KMS-11 (cell line): ENCODE data around the gene HIBADH.

Experiments
- H2AFZ ChIP-seq: fragments of 200-600 bp; sonication (generic); 2 replicates; pipeline ENCODE4 v1.6.1; 2016; ENCODE audit warnings: antibody characterized with exemption, mixed run types, low read depth
- H3K27ac ChIP-seq: fragments of 200-600 bp; sonication (generic); 2 replicates; pipeline ENCODE4 v1.6.1; 2016; ENCODE audit warnings: mild to moderate bottlenecking, mixed run types
- H3K27me3 ChIP-seq: fragments of 200-600 bp; sonication (generic); 2 replicates; pipeline ENCODE4 v1.6.1; 2017; ENCODE audit warnings: mild to moderate bottlenecking, low read depth, mixed run types, moderate library complexity; ENCODE audit not compliant: insufficient read depth
- H3K36me3 ChIP-seq: fragments of 200-600 bp; sonication (generic); 2 replicates; pipeline ENCODE4 v1.6.1; 2017; ENCODE audit warnings: mild to moderate bottlenecking, mixed run types; ENCODE audit not compliant: insufficient read depth
- H3K4me1 ChIP-seq: fragments of 200-600 bp; sonication (generic); 2 replicates; pipeline ENCODE4 v1.6.1; 2016; ENCODE audit warnings: mild to moderate bottlenecking, low read depth, mixed run types; ENCODE audit not compliant: poor library complexity, severe bottlenecking
- H3K4me2 ChIP-seq: fragments of 200-600 bp; sonication (generic); 2 replicates; pipeline ENCODE4 v1.7.0; 2016; ENCODE audit warnings: mild to moderate bottlenecking, mixed run types
- H3K4me3 ChIP-seq: fragments of 200-600 bp; sonication (generic); IDR thresholded peaks from 2 replicates; pipeline ENCODE4 v1.6.1; 2017; ENCODE audit warnings: low read depth, low read length, mixed read lengths; ENCODE audit not compliant: insufficient read depth
- H3K79me2 ChIP-seq: fragments of 200-600 bp; sonication (generic); 2 replicates; pipeline ENCODE4 v1.6.1; 2016; ENCODE audit warnings: low read depth, mixed run types; ENCODE audit not compliant: insufficient read depth
- H3K9ac ChIP-seq: fragments of 200-600 bp; sonication (generic); 2 replicates; pipeline ENCODE4 v1.6.1; 2016; ENCODE audit warnings: mild to moderate bottlenecking, mixed run types
- H4K20me1 ChIP-seq: fragments of 200-600 bp; sonication (generic); 2 replicates; pipeline ENCODE4 v1.6.1; 2016; ENCODE audit warnings: mild to moderate bottlenecking, mixed run types; ENCODE audit not compliant: insufficient read depth
- TF ChIP-seq, protein P1 (sequence below): fragments of 200-600 bp; sonication (generic); conservative IDR thresholded peaks from 2 replicates; pipeline ENCODE4 v1.6.1; 2017; ENCODE audit warnings: low read depth, mild to moderate bottlenecking, antibody characterized with exemption, low read length, moderate library complexity, mixed read lengths

Gene HIBADH

GRCh38 chr7:27546610-27547009 is 116.1 kb downstream of the HIBADH start:
- Histone ChIP-seq H2AFZ (no peak overlapping the region), H3K4me2 (no peak overlapping the region), H4K20me1 (no peaks in the 10 kb centered on the region), H3K9ac (no peak overlapping the region), H3K36me3 (no peaks in the 10 kb centered on the region), H3K79me2 (no peaks in the 10 kb centered on the region), H3K27me3 (no peaks in the 10 kb centered on the region), H3K4me3 (no peak overlapping the region), H3K4me1 (no peaks in the 10 kb centered on the region), H3K27ac (no peak overlapping the region)
- TF ChIP-seq, protein P1, sequence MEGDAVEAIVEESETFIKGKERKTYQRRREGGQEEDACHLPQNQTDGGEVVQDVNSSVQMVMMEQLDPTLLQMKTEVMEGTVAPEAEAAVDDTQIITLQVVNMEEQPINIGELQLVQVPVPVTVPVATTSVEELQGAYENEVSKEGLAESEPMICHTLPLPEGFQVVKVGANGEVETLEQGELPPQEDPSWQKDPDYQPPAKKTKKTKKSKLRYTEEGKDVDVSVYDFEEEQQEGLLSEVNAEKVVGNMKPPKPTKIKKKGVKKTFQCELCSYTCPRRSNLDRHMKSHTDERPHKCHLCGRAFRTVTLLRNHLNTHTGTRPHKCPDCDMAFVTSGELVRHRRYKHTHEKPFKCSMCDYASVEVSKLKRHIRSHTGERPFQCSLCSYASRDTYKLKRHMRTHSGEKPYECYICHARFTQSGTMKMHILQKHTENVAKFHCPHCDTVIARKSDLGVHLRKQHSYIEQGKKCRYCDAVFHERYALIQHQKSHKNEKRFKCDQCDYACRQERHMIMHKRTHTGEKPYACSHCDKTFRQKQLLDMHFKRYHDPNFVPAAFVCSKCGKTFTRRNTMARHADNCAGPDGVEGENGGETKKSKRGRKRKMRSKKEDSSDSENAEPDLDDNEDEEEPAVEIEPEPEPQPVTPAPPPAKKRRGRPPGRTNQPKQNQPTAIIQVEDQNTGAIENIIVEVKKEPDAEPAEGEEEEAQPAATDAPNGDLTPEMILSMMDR: no peak

DNA sequence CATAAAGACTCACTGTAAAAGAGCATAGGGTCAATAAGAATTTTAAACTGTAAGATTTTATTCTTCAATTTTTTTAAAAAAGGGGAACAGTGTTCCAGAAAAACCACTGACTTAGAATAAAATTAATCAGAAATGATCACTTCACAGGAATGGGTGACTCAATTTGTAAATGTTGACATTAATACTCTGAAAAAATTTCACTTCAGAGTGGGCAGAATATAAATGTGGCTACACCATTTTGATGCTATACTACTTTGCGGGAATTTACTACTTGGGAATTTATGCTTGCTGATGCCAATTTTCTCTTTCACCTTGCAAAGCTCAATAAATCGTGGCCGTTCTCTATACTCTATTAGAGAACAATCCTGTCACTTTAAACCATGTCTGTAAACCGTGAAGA is 126.9 kb downstream of the HIBADH start:
- no peak overlapping the region for H3K27ac ChIP-seq
- H3K4me2 ChIP-seq: no peak overlapping the region
- H3K79me2 ChIP-seq: no peaks in the 10 kb centered on the region

GRCh38 chr7:27533652-27534081 is 129.0 kb downstream of the HIBADH start:
- H3K36me3 ChIP-seq: no peaks in the 10 kb centered on the region
- no peak overlapping the region for H3K4me3 ChIP-seq
- H3K9ac ChIP-seq: no peak overlapping the region
- TF ChIP-seq, protein P1: no peak
- no peaks in the 10 kb centered on the region for H3K79me2 ChIP-seq
- H3K27me3 ChIP-seq: no peaks in the 10 kb centered on the region
- no peak overlapping the region for H2AFZ ChIP-seq
- no peaks in the 10 kb centered on the region for H3K4me1 ChIP-seq
- no peak overlapping the region for H3K4me2 ChIP-seq
- H3K27ac ChIP-seq: no peak overlapping the region
- no peaks in the 10 kb centered on the region for H4K20me1 ChIP-seq

More for the DNA sequence above, 126.9 kb downstream of the HIBADH start:
- Histone ChIP-seq H3K36me3 (no peaks in the 10 kb centered on the region), H4K20me1 (no peaks in the 10 kb centered on the region), H3K27me3 (no peaks in the 10 kb centered on the region), H3K4me3 (no peak overlapping the region), H3K4me1 (no peaks in the 10 kb centered on the region), H2AFZ (no peak overlapping the region), H3K9ac (no peak overlapping the region)
- TF ChIP-seq, protein P1: no peak

DNA sequence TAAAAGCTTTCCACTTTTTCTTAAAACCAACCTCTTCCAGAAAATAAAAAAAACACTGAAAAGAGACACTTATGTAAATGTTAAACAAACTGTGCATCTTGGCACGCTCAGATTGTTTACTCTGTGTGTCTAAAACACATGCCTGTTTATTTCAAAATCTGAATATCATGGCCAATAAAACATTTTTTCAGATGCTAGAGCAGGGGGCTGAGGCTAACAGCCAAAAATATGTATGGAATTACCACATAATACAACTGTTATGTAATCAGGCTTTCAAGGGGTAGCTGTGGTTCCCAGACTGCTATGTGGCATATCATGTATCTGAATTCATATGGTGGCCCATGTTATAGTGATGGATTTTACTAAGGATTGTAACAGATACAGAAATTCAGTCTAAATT is 130.4 kb downstream of the HIBADH start:
- H2AFZ ChIP-seq: no peak overlapping the region
- H3K27me3 ChIP-seq: no peaks in the 10 kb centered on the region
- H3K4me2 ChIP-seq: no peak overlapping the region
- TF ChIP-seq, protein P1: no peak
- no peak overlapping the region for H3K9ac ChIP-seq
- H3K4me1 ChIP-seq: no peaks in the 10 kb centered on the region
- no peaks in the 10 kb centered on the region for H3K79me2 ChIP-seq
- H4K20me1 ChIP-seq: no peaks in the 10 kb centered on the region
- H3K36me3 ChIP-seq: no peaks in the 10 kb centered on the region
- no peak overlapping the region for H3K27ac ChIP-seq
- H3K4me3 ChIP-seq: no peak overlapping the region
